NCI-H345 treated with DMSO at 0.1 percent for 48 hours (cell line): Measurements from ENCODE around the gene PRKAR2B.
A peak's percentile ranks its signal among the peaks of the same experiment; 100 is the strongest.
"Not testable (repeated sequence)": the region's sequence is repeated elsewhere in the genome, so short reads cannot be mapped to it uniquely, and the experiment has no call there.

Source experiments
- DNase-seq: peaks from one replicate; lab custom pipeline; 2025; ENCODE audit not compliant: unreplicated experiment; lab: John Stamatoyannopoulos, UW

PRKAR2B gene

GRCh38 chr7:107076781-107077698 is 32.5 kb downstream of the PRKAR2B start:
- no peak for DNase-seq

- DNase-seq: no peak
Measured at GRCh38 chr7:107077699-107078516, 33.4 kb downstream of the PRKAR2B start.

- peak; percentile 28 for DNase-seq
Measured at GRCh38 chr7:107078517-107078966, 34.0 kb downstream of the PRKAR2B start.

- no peak for DNase-seq
Measured at GRCh38 chr7:107079212-107079940, 34.9 kb downstream of the PRKAR2B start.

GRCh38 chr7:107080099-107080505 is 35.6 kb downstream of the PRKAR2B start:
- DNase-seq: no peak

DNA sequence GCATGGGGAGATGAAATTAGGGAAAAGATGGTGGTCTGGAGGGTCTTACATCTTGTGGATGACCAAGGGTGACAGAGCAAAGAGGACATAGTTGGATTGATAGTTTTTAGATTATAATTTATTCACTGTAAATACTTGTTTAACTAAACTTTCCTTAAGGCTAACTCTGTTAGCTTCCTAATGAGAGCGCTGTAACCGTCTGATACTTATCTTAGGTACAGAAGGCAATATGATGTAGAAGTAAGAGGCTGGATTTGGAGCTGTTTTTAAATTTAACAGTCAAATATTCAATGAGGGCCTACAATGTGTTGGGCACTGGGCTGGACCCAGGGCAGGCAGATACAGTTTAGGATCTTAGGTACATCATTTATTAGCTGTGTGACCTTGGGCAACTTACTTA is 36.0 kb downstream of the PRKAR2B start:
- no peak for DNase-seq

DNA sequence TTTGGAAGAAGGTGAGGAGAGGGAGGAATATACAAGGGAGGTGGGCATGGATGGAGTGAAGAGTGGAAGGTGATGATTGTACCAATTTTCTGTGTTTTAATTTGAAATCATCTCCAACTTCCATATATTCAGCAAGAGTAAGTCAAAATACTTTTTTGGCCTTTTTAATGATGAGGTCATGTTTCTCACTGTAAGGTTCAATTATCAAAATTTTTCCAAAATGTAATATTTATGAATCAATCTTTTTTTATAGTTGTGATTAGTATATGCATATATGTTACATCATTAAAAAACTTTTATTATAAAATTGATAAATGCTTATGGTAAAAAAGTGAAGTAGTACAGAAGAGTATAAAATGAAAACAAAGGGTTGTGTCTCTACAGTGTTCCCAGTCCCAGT is 40.7 kb downstream of the PRKAR2B start:
- no peak for DNase-seq

DNA sequence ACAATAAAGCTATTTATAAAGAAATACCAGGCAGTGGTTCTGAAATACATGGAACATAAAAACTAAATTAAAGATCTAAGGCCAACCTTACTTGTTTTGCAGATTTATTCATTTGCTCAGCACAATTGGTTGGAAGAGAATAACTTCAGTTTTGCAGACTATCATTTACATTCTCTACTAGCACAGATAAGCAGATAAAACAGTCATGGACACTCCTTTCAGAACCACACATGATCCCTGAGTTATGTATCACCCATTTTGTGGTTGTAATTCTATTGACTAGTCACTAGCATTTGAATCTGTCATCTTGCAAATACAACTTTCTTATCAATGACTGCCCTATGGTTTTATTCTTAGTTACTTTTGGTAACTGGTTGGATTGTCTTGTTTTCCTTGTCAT is 45.1 kb downstream of the PRKAR2B start:
- no peak for DNase-seq

GRCh38 chr7:107090457-107090856 is 46.0 kb downstream of the PRKAR2B start:
- DNase-seq: peak; percentile 38

DNA sequence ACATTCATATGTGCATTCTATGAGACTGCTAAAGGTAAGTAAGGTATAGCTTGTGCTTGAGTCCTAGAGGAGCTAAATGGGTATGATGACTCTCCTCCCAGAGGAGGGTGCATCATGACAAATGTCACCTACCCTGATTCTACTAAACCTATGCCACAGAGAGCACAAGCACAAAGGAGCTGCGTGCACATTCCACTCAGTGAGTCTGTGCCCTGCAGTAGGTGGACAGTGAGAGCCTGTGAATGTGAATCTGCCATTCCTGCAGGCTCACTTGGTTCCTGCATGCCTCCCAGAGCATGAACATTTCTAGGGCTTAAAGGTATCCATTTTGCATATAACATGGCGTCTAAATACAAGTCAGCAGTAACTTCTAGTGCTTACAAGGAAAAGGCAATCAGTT is 46.8 kb downstream of the PRKAR2B start:
- no peak for DNase-seq

DNA sequence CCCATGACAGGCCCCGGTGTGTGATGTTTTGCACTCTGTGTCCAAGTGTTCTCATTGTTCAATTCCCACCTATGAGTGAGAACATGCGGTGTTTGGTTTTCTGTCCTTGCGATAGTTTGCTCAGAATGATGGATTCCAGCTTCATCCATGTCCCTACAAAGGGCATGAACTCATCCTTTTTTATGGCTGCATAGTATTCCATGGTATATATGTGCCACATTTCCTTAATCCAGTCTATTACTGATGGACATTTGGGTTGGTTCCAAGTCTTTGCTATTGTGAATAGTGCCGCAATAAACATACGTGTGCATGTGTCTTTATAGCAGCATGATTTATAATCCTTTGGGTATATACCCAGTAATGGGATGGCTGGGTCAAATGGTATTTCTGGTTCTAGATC is 49.2 kb downstream of the PRKAR2B start:
- not testable (repeated sequence) for DNase-seq

- DNase-seq: not testable (repeated sequence)
Measured at GRCh38 chr7:107099154-107099553, 54.6 kb downstream of the PRKAR2B start.

DNA sequence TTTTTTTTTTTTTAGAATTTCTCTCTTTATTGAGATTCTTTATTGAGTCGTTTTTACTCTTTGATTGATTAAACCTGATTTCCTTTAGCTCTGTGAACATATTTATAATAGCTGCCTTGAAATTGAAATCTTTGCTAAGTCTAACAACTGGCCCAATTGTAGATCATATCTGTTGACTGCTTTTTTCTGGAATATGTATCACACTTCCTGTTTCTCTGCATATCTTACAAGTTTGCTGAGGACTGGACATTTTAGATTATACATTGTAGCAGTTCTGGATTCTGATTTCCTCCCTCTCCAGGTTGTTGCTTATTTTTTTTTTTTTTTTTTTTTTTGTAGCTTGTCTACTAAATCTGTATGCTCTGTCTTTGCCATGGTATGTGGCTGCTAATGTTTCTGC is 56.3 kb downstream of the PRKAR2B start:
- DNase-seq: no peak

- no peak for DNase-seq
Measured at GRCh38 chr7:107103369-107103768, 58.9 kb downstream of the PRKAR2B start.

GRCh38 chr7:107104801-107105200 is 60.3 kb downstream of the PRKAR2B start:
- DNase-seq: no peak

GRCh38 chr7:107105591-107106245 is 61.2 kb downstream of the PRKAR2B start:
- DNase-seq: no peak

DNA sequence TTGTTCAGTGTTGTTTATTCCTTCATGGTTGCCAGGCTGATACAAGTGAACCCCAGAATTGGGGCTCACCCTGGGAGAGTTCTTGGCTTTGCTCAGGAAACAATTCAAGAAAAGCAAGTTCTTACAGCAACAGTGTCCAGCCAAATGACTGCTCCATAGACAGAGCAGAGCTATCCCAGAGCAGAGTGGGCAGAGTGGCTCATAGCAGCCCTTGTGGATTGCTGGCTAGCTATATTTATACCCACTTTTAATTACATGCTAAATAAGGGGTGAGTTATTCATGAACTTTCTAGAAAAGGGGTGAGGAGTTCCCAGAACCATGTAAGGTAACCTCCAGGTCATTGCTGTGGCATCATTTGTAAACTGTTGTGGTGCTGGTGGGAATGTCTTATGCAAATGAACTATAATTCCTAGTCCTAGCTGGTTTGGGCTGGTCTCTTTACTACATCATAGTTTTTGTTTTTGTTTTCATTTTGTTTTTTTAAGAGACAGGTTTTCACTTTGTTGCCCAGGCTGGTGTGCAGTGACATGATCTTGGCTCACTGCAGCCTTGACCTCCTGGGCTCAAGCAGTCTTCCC is 64.4 kb downstream of the PRKAR2B start:
- DNase-seq: no peak

- no peak for DNase-seq
Measured at GRCh38 chr7:107109955-107110354, 65.5 kb downstream of the PRKAR2B start.

DNA sequence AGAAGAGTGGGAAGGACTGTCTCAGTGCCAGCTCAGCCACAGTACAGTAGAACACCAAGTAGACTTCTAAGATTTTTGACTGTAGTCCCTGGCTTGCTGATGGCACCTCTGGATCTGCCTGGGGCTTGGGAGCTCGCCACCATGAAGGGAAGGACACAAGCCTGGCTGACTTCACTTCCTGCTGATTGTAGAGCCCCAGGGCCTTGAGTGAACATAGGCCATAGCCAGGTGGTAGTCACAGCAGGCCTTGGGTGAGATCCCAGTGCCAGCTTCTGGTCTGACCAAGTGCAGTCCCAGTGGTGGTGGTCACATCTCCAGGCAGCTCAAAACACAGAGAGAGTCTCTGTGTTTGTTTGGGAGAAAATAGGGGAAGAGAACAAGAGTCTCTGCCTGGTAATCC is 66.7 kb downstream of the PRKAR2B start:
- no peak for DNase-seq

DNA sequence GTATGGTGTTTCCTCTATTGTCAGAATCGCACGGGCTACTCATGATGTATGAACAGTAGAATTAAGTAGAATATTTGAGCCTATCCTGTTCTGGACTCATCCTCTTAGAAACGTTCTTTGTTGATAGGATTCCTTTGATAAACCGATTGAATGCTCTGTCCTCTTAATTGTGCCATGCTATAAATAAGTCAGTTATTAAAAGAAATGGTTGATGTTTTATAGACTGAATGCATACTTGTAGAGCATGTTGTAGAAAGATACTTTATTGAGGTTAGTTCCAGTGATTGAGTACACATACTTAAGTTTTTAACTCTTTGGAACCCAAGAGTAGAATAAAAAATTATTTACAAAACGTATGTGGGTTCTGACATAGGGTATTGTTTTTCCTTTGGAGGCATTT is 69.4 kb downstream of the PRKAR2B start:
- no peak for DNase-seq
